OCI-LY3 (cell line): ENCODE measurements around the gene DHCR24.

Experiments used
- H2AFZ ChIP-seq: fragments of 200-600, 300-600 bp; shearing (Covaris generic); 2 replicates; pipeline ENCODE4 v1.6.0; 2014; ENCODE audit warnings: antibody characterized with exemption, low read depth, low read length
- H3K27ac ChIP-seq: fragments of 200-600, 300-600 bp; sonication (generic); 2 replicates; pipeline ENCODE4 v1.5.1; 2014; ENCODE audit warnings: mild to moderate bottlenecking, low read length, moderate library complexity, mixed read lengths
- H3K27me3 ChIP-seq: fragments of 200-600, 300-600 bp; sonication (generic); 2 replicates; pipeline ENCODE4 v1.6.1; 2014; ENCODE audit warnings: low read depth, low read length, mixed read lengths
- H3K36me3 ChIP-seq: fragments of 200-600, 300-600 bp; sonication (generic); replicated peaks from 2 replicates; pipeline ENCODE3; 2014; ENCODE audit warnings: low read depth, low read length, mixed read lengths
- H3K4me1 ChIP-seq: fragments of 300-600, 200-600 bp; sonication (generic); 2 replicates; pipeline ENCODE4 v1.6.1; 2014; ENCODE audit warnings: low read length, mixed read lengths
- H3K4me2 ChIP-seq: fragments of 200-600, 300-600 bp; sonication (generic); 2 replicates; pipeline ENCODE4 v1.6.1; 2014; ENCODE audit warnings: low read length, mixed read lengths
- H3K4me3 ChIP-seq: fragments of 300-600, 200-600 bp; sonication (generic); 2 replicates; pipeline ENCODE4 v1.5.1; 2014; ENCODE audit warnings: antibody characterized with exemption, mild to moderate bottlenecking, low read length, moderate library complexity
- H3K79me2 ChIP-seq: fragments of 300-600, 200-600 bp; shearing (Covaris generic); 2 replicates; pipeline ENCODE4 v1.6.1; 2014; ENCODE audit warnings: mild to moderate bottlenecking, low read length, mixed read lengths
- H3K9ac ChIP-seq: fragments of 300-600, 200-600 bp; shearing (Covaris generic); 2 replicates; pipeline ENCODE4 v1.6.0; 2014; ENCODE audit warnings: mild to moderate bottlenecking, low read length, moderate library complexity
- H3K9me3 ChIP-seq: fragments of 200-600, 300-600 bp; shearing (Covaris generic); 2 replicates; pipeline ENCODE4 v1.6.1; 2014; ENCODE audit warnings: low read length, mixed read lengths; ENCODE audit not compliant: insufficient read depth
- H4K20me1 ChIP-seq: fragments of 200-600, 300-600 bp; sonication (generic); 2 replicates; pipeline ENCODE4 v1.6.1; 2016; ENCODE audit warnings: low read length, mixed read lengths; ENCODE audit not compliant: insufficient read depth
- CTCF ChIP-seq: fragments of 200-600, 300-600 bp; sonication (generic); IDR thresholded peaks from 2 replicates; pipeline ENCODE4 v1.5.1; 2014; ENCODE audit warnings: antibody characterized with exemption, low read length, low read depth
- EZH2phosphoT487 ChIP-seq: fragments of 200-600 bp; shearing (Covaris generic); IDR thresholded peaks from 2 replicates; pipeline ENCODE4 v1.6.1; 2018; ENCODE audit warnings: antibody characterized with exemption, mixed run types, low read depth

The DHCR24 gene

GRCh38 chr1:54874079-54874830 is 12.7 kb downstream of the DHCR24 start:
- Histone ChIP-seq H3K79me2 (peaks cover 15% of the 10 kb centered on the region), H3K27ac (no peak overlapping the region), H2AFZ (no peak overlapping the region), H3K9ac (no peak overlapping the region), H3K9me3 (no peaks in the 10 kb centered on the region), H4K20me1 (no peaks in the 10 kb centered on the region), H3K4me2 (no peak overlapping the region), H3K27me3 (no peaks in the 10 kb centered on the region), H3K36me3 (peaks cover 26% of the 10 kb centered on the region), H3K4me3 (no peak overlapping the region), H3K4me1 (no peaks in the 10 kb centered on the region)
- no peak for TF ChIP-seq EZH2phosphoT487
- TF ChIP-seq CTCF = no peak

GRCh38 chr1:54872036-54872331 is 15.0 kb downstream of the DHCR24 start:
- Histone ChIP-seq H3K4me3 (no peak overlapping the region), H3K36me3 (peaks cover 26% of the 10 kb centered on the region), H2AFZ (no peak overlapping the region), H3K4me2 (no peak overlapping the region), H3K27me3 (no peaks in the 10 kb centered on the region), H3K27ac (no peak overlapping the region), H3K9me3 (no peaks in the 10 kb centered on the region), H4K20me1 (no peaks in the 10 kb centered on the region), H3K9ac (no peak overlapping the region), H3K4me1 (no peaks in the 10 kb centered on the region), H3K79me2 (no peaks in the 10 kb centered on the region)
- TF ChIP-seq CTCF (no peak), EZH2phosphoT487 (no peak)

- TF ChIP-seq EZH2phosphoT487 (no peak), CTCF (no peak)
- no peaks in the 10 kb centered on the region for H4K20me1 ChIP-seq
- no peaks in the 10 kb centered on the region for H3K9me3 ChIP-seq
- no peak overlapping the region for H3K27ac ChIP-seq
- no peak overlapping the region for H2AFZ ChIP-seq
- H3K27me3 ChIP-seq = no peaks in the 10 kb centered on the region
- no peak overlapping the region for H3K4me2 ChIP-seq
- no peaks in the 10 kb centered on the region for H3K79me2 ChIP-seq
- no peaks in the 10 kb centered on the region for H3K4me1 ChIP-seq
- H3K9ac ChIP-seq = no peak overlapping the region
- H3K4me3 ChIP-seq = no peak overlapping the region
- peaks cover 26% of the 10 kb centered on the region for H3K36me3 ChIP-seq
Observed at GRCh38 chr1:54871275-54872035, 15.5 kb downstream of the DHCR24 start.

- no peaks in the 10 kb centered on the region for H3K9me3 ChIP-seq
- TF ChIP-seq CTCF (no peak), EZH2phosphoT487 (no peak)
- H4K20me1 ChIP-seq = no peaks in the 10 kb centered on the region
- H3K9ac ChIP-seq = no peak overlapping the region
- no peak overlapping the region for H3K4me2 ChIP-seq
- H3K36me3 ChIP-seq = peaks cover 26% of the 10 kb centered on the region
- H3K27ac ChIP-seq = no peak overlapping the region
- no peaks in the 10 kb centered on the region for H3K27me3 ChIP-seq
- no peak overlapping the region for H2AFZ ChIP-seq
- no peaks in the 10 kb centered on the region for H3K79me2 ChIP-seq
- no peaks in the 10 kb centered on the region for H3K4me1 ChIP-seq
- no peak overlapping the region for H3K4me3 ChIP-seq
Observed at GRCh38 chr1:54870869-54871268, 16.1 kb downstream of the DHCR24 start.
